CD4-positive, alpha-beta T cell (primary cell): Measurements from ENCODE around the gene TIMM8B. TPM values are rescaled to one million over a fixed set of nuclear protein-coding genes. Genes with fewer than 3 reads are reported as not detected.

Experiments used
- ATAC-seq: fragments of 200-7000 bp; cut with Tn5 transposase; one replicate; pipeline ENCODE4 v1.10.0; 2022; ENCODE audit warnings: mild to moderate bottlenecking; ENCODE audit not compliant: poor library complexity
- CTCF ChIA-PET: fragments of 350-600 bp; sonication (Branson Sonifier 250); formaldehyde crosslinking; loops from one replicate; lab custom pipeline; 2021; ENCODE audit warnings: antibody characterized with exemption, inconsistent platforms; lab: Charles Lee
- POLR2A ChIA-PET: fragments of 350-600 bp; sonication (Branson Sonifier 250); formaldehyde crosslinking; loops from one replicate; lab custom pipeline; 2021; ENCODE audit warnings: antibody characterized with exemption, inconsistent platforms; lab: Charles Lee
- DNase-seq, 14 experiments: peaks; one replicate each; pipeline ENCODE4 v3.0.0-alpha.2; 2013 to 2020; ENCODE audit warnings: mixed read lengths in 2 of 14
- H3K27ac ChIP-seq, 2 donors: one replicate each; pipeline versions ENCODE4 v1.5.1 to v1.7.0; 2013; ENCODE audit warnings: low read length in 2 of 2, low read depth in 1 of 2, mild to moderate bottlenecking in 1 of 2
- H3K27me3 ChIP-seq, 2 experiments: 1 replicate in 1 of 2; 2 replicates in 1 of 2; pipeline versions ENCODE4 v1.6.1 to v1.7.0; 2013; ENCODE audit warnings: low read length in 2 of 2, control low read depth in 1 of 2, mild to moderate bottlenecking in 1 of 2, moderate library complexity in 1 of 2; ENCODE audit not compliant: insufficient read depth in 2 of 2, control insufficient read depth in 1 of 2
- H3K36me3 ChIP-seq: one replicate; pipeline ENCODE4 v1.6.1; 2013; ENCODE audit warnings: low read length, control low read depth; ENCODE audit not compliant: insufficient read depth
- H3K4me1 ChIP-seq: one replicate; pipeline ENCODE4 v1.6.1; 2013; ENCODE audit warnings: low read length, control low read depth; ENCODE audit not compliant: insufficient read depth
- H3K4me3 ChIP-seq: one replicate; pipeline ENCODE4 v1.5.1; 2013; ENCODE audit warnings: mild to moderate bottlenecking, low read length, moderate library complexity
- H3K9me3 ChIP-seq, 2 experiments: 1 replicate in 1 of 2; 2 replicates in 1 of 2; pipeline versions ENCODE4 v1.6.1 to v1.7.0; 2013; ENCODE audit warnings: low read length in 2 of 2, mild to moderate bottlenecking in 2 of 2, control low read depth in 1 of 2, moderate library complexity in 1 of 2; ENCODE audit not compliant: control insufficient read depth in 1 of 2, insufficient read depth in 1 of 2
- H3K27ac Mint-ChIP-seq: one replicate; pipeline ENCODE4 v1.8.0; 2020; ENCODE audit warnings: mixed read lengths
- H3K27me3 Mint-ChIP-seq: one replicate; pipeline ENCODE4 v1.8.0; 2021; ENCODE audit warnings: mixed read lengths
- H3K36me3 Mint-ChIP-seq: one replicate; pipeline ENCODE4 v1.8.0; 2021; ENCODE audit warnings: low read depth, mixed read lengths
- H3K4me1 Mint-ChIP-seq: one replicate; pipeline ENCODE4 v1.8.0; 2021; ENCODE audit warnings: low read depth, mixed read lengths
- H3K4me3 Mint-ChIP-seq: one replicate; pipeline ENCODE4 v1.8.0; 2020; ENCODE audit warnings: mild to moderate bottlenecking, mixed read lengths
- H3K9me3 Mint-ChIP-seq: one replicate; pipeline ENCODE4 v1.8.0; 2020; ENCODE audit warnings: mixed read lengths
- intact Hi-C, 2 experiments: fragments of 100-400 bp; cut with DNase I in 1 of 2; cut with micrococcal nuclease in 1 of 2; formaldehyde crosslinking; loops; one replicate each; pipeline versions ENCODE4 v1.15.1 to v1.9.0; 2023 to 2025; cut with DNase I, micrococcal nuclease
- total RNA-seq, 174 experiments: library from RNA in 2 of 174; stranded (reverse) in 2 of 174; gene quantifications; one replicate each; pipeline ENCODE4 v1.2.3 and lab custom pipeline; 2021 to 2026
- TF ChIP-seq, protein P1 (sequence below): fragments of 200-600 bp; IDR thresholded peaks from one replicate; pipeline ENCODE4 v1.8.0; 2022; ENCODE audit warnings: antibody characterized with exemption, mild to moderate bottlenecking

Gene TIMM8B
- total RNA-seq, 2 experiments from 2014 or later, result 9.1 to 10.5 TPM

DNA sequence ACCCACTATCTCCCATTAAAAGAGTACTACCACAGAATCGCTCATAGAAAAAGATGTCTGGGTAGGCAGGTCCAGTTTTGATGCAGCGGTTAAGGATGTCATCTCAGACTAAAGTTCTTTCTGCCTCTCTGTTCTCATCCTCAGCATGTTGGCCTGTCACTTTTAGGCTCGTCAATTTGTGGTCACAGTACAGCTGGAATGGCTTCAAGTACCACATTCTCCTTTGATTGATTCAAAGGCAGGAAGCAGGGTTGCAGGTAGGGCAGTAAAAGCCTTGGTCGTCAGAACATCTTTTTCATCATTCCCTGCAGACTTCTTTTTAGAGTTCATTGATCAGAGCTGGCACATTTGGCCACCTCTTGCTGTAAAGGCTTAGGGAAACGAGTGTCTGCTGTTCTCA is 28.8 kb upstream of the TIMM8B start:
- H3K4me1 Mint-ChIP-seq, result no peaks in the 10 kb centered on the region
- ChIA-PET POLR2A (no interaction called here), CTCF (no interaction called here)
- no peak overlapping the region for H3K4me3 Mint-ChIP-seq
- no peak overlapping the region for H3K27ac ChIP-seq
- no peaks in the 10 kb centered on the region for H3K4me1 ChIP-seq
- H3K9me3 Mint-ChIP-seq, result no peaks in the 10 kb centered on the region
- intact Hi-C loops, result no loop called here
- H3K27ac Mint-ChIP-seq, result no peak overlapping the region
- DNase-seq, result no peak
- no peak overlapping the region for H3K4me3 ChIP-seq
- H3K36me3 ChIP-seq, result no peaks in the 10 kb centered on the region
- H3K27me3 ChIP-seq, result no peaks in the 10 kb centered on the region
- TF ChIP-seq, protein P1, sequence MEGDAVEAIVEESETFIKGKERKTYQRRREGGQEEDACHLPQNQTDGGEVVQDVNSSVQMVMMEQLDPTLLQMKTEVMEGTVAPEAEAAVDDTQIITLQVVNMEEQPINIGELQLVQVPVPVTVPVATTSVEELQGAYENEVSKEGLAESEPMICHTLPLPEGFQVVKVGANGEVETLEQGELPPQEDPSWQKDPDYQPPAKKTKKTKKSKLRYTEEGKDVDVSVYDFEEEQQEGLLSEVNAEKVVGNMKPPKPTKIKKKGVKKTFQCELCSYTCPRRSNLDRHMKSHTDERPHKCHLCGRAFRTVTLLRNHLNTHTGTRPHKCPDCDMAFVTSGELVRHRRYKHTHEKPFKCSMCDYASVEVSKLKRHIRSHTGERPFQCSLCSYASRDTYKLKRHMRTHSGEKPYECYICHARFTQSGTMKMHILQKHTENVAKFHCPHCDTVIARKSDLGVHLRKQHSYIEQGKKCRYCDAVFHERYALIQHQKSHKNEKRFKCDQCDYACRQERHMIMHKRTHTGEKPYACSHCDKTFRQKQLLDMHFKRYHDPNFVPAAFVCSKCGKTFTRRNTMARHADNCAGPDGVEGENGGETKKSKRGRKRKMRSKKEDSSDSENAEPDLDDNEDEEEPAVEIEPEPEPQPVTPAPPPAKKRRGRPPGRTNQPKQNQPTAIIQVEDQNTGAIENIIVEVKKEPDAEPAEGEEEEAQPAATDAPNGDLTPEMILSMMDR, result no peak
- no peak for ATAC-seq
- no peaks in the 10 kb centered on the region for H3K36me3 Mint-ChIP-seq
- no peaks in the 10 kb centered on the region for H3K9me3 ChIP-seq
- H3K27me3 Mint-ChIP-seq, result no peaks in the 10 kb centered on the region

DNA sequence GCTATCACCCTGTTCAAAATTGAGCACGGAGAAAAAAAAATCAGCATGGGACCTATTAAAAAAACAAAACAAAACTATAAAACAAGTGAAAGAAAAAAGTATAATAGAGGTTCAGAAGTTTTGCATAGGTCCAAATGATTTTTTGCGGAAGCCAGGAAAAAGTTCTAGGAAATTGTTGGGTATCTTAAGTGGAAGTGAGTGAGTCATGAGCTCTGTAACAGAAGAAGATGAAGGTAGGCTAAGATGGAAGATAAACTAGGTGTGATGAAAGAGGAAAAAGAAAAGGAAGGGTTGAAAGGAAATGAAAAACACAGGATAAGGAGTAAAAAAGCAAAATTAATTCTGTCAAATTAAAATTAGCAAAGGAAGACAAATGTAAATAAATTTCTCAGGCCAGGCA is 27.9 kb upstream of the TIMM8B start:
- Histone ChIP-seq H3K4me1 (no peaks in the 10 kb centered on the region), H3K27me3 (no peaks in the 10 kb centered on the region), H3K27ac (no peak overlapping the region), H3K36me3 (no peaks in the 10 kb centered on the region), H3K9me3 (no peaks in the 10 kb centered on the region), H3K4me3 (no peak overlapping the region)
- intact Hi-C loops, result loop anchor here in 1 of 2 experiments (5.0 kb wide), 1 partner anchor 108 kb away; no protein-coding TSS in a partner anchor
- Mint-ChIP-seq H3K27ac (no peak overlapping the region), H3K4me1 (no peaks in the 10 kb centered on the region), H3K4me3 (no peak overlapping the region), H3K27me3 (no peaks in the 10 kb centered on the region), H3K9me3 (no peaks in the 10 kb centered on the region), H3K36me3 (no peaks in the 10 kb centered on the region)
- ChIA-PET POLR2A (interaction anchor here (0.5 kb wide), 1 partner anchor 178 kb away, joined by 3 read pairs; no protein-coding TSS in a partner anchor), CTCF (interaction anchor here (1.0 to 1.9 kb wide), 2 partner anchors 9 to 1175 kb away, joined by 3 to 5 read pairs; no protein-coding TSS in a partner anchor)
- TF ChIP-seq, protein P1, result no peak
- ATAC-seq (no peak), DNase-seq (no peak)

DNA sequence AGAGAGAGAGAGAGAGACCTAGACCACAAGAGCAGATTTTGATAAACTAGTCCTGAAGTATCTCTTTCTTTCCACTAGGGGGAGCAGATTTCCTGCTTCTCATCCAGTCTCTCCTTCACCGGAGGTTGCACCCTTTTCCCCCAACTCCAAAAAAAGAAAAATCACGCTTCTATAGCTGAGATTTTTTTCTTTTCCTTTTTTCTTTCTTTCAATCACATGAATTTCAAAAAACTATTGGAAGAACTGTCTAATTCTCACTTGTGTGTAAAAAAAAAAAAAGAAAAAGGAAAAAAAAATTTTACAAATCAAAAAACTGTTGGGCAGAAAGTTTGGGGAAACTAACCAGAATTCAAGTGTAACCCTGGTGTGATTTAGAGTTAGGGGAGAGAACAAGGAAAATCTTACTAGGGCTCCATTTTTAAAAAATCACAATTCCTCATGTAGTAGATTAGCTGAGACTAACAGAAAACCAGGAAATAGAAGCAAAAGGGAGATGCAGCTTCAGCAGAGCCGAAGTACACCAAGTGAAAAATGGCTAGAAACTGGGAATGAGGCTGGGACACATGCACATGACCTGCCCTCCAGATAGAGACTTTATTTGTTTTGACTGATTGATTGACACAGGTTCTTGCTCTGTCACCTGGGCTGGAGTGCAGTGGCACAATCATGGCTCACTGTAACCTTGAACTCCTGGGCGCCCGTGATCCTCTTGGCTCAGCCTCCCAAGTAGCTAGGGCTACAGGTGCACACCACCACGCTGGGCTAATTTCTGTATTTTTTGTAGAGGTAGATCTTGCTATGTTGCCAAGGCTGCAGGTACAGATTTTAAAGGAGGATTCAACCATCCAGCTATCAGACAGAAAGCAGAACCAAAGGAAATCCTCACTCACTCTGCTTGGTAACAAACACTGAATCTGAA is 27.2 kb upstream of the TIMM8B start:
- TF ChIP-seq, protein P1, result peak; percentile 88
- Mint-ChIP-seq H3K27ac (no peak overlapping the region), H3K36me3 (no peaks in the 10 kb centered on the region), H3K9me3 (no peaks in the 10 kb centered on the region), H3K27me3 (no peaks in the 10 kb centered on the region), H3K4me1 (no peaks in the 10 kb centered on the region), H3K4me3 (no peak overlapping the region)
- H3K27ac ChIP-seq, result no peak overlapping the region
- no peaks in the 10 kb centered on the region for H3K4me1 ChIP-seq
- no peaks in the 10 kb centered on the region for H3K36me3 ChIP-seq
- ATAC-seq, result peak; percentile 57
- no peaks in the 10 kb centered on the region for H3K27me3 ChIP-seq
- ChIA-PET CTCF (interaction anchor here (0.7 to 1.9 kb wide), 7 partner anchors 9 to 1761 kb away, joined by 3 to 5 read pairs (median 3); partner anchors contain the start of genes SDHD, TIMM8B and USP28), POLR2A (interaction anchor here (0.5 kb wide), 1 partner anchor 178 kb away, joined by 3 read pairs; no protein-coding TSS in a partner anchor)
- H3K9me3 ChIP-seq, result no peaks in the 10 kb centered on the region
- intact Hi-C loops, result loop anchor here in 1 of 2 experiments (2.0 to 5.0 kb wide), 2 partner anchors 109 to 167 kb away; no protein-coding TSS in a partner anchor
- peak in 4 of 14 experiments; percentile 13 to 68 (median 58) for DNase-seq
- H3K4me3 ChIP-seq, result no peak overlapping the region
